Left cardiac atrium (tissue), 4 donors: Measurements from ENCODE around the gene CNGA2. TPM values are rescaled to one million over a fixed set of nuclear protein-coding genes. Genes with fewer than 3 reads are reported as not detected.

Experiments
- ATAC-seq, 2 donors: fragments of 200-7000 bp; cut with Tn5 transposase; one replicate each; pipeline ENCODE4 v1.9.1; 2020; ENCODE audit warnings: mild to moderate bottlenecking in 2 of 2, moderate library complexity in 2 of 2
- DNase-seq: peaks from one replicate; pipeline ENCODE4 v3.0.0-alpha.2; 2020
- intact Hi-C, 2 donors: fragments of 100-400 bp; cut with DNase I; formaldehyde crosslinking; loops; one replicate each; pipeline versions ENCODE4 v1.14.1 to v1.15.1; 2022 to 2023
- total RNA-seq, 2 donors: library from RNA; stranded (reverse); fragmentation: NEBNext Ultra II Directional; extraction: Animal tissue kit (Norgen Biotek cat#: 25700); gene quantifications; one replicate each; pipeline ENCODE4 v1.2.1, GENCODE V29; 2021
- donor health status: DM: no; HTN: yes; CAD: no.
- donor health status: DM: no; HTN: yes; CAD: no; lungs with severe emphysema.
- donor health status: DM: yes; HTN: yes; CAD: no.
- donor health status: Dilated cardiomyopathy.

Gene CNGA2
- total RNA-seq, 2 donors from 2014 or later: not detected

DNA sequence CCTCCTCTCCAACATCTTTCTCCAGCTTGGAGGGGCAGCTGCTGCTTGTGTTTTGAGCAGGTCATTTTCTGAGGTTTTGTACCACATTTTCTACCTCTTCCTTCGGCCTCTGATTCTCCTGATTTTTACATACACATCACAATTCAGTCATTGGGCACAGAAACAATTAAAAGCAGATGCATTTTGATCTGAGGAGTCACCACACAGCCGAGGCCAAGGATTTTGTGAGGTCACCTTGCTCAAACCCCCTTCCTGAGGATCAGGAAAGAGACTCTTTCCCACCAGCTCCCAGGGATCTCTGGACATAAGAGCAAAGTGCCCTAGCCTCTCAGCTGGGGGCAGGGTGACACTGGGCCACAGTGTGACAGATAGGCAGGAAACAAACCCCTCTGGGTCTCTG lies 24.1 kb upstream of the CNGA2 start:
- no peak for DNase-seq
- intact Hi-C loops: no loop called here
- ATAC-seq: no peak

GRCh38 chrX:151711154-151711553 lies 23.4 kb upstream of the CNGA2 start:
- intact Hi-C loops: no loop called here
- DNase-seq (no peak), ATAC-seq (no peak)

GRCh38 chrX:151711787-151712186 lies 22.8 kb upstream of the CNGA2 start:
- intact Hi-C loops: no loop called here
- ATAC-seq (peak; percentile 53 to 58), DNase-seq (no peak)

- DNase-seq (no peak), ATAC-seq (no peak)
- intact Hi-C loops: no loop called here
Measured at GRCh38 chrX:151712253-151712652, 22.3 kb upstream of the CNGA2 start.

DNA sequence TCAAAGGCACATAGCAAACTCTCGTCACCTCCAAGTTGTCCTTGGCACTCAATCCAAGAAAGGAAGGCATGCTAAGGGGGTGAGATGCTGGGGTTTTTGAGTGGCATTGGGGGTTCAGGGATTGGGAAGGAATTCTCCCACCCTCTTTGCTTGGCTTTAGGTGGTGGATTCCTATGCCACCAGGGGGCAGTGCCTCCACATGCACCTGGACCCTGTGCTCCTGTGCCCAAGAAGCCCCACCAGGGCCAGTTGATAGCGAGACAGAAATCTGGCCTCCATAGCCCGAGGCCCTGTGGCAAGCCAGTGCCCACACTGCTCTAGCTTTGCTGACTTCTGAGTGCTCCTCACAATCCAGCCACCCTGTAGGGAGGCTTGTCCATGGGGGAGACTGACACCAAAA lies 20.7 kb upstream of the CNGA2 start:
- intact Hi-C loops: no loop called here
- DNase-seq (no peak), ATAC-seq (no peak)

- intact Hi-C loops: no loop called here
- no peak for DNase-seq
- no peak for ATAC-seq
Measured at GRCh38 chrX:151714362-151714761, 20.2 kb upstream of the CNGA2 start.

DNA sequence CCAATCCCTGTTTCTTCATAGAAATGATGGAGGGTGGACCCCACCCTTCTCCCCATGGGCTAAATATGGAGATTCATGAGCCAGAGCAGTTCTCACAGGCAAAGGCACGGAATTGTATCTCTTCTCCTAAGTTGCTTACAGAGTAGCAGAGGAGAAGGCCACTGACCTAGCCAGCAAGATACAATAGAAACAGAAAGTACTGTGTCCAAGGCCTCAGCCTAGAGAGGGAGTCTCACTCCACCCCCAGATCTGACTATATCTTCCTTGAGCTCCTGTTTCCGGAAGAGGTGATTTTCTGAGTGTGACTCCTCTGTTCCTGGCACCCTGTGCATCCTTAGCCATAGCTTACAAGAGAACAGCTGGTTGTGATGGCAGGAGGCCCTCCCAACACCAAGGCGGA lies 18.8 kb upstream of the CNGA2 start, which contains the start of gene FATE1:
FATE1 (plus strand) TSS at position 284 of the 400 bp plus-strand sequence; CDS start at position 369, 85 bp downstream.
- ATAC-seq: no peak
- intact Hi-C loops: no loop called here
- no peak for DNase-seq

GRCh38 chrX:151722241-151722846 lies 12.2 kb upstream of the CNGA2 start:
- intact Hi-C loops: no loop called here
- DNase-seq (no peak), ATAC-seq (peak; percentile 51 to 70)

GRCh38 chrX:151723156-151723760 lies 11.3 kb upstream of the CNGA2 start:
- DNase-seq (no peak), ATAC-seq (peak in 1 of 2 donors; percentile 21)
- intact Hi-C loops: no loop called here

DNA sequence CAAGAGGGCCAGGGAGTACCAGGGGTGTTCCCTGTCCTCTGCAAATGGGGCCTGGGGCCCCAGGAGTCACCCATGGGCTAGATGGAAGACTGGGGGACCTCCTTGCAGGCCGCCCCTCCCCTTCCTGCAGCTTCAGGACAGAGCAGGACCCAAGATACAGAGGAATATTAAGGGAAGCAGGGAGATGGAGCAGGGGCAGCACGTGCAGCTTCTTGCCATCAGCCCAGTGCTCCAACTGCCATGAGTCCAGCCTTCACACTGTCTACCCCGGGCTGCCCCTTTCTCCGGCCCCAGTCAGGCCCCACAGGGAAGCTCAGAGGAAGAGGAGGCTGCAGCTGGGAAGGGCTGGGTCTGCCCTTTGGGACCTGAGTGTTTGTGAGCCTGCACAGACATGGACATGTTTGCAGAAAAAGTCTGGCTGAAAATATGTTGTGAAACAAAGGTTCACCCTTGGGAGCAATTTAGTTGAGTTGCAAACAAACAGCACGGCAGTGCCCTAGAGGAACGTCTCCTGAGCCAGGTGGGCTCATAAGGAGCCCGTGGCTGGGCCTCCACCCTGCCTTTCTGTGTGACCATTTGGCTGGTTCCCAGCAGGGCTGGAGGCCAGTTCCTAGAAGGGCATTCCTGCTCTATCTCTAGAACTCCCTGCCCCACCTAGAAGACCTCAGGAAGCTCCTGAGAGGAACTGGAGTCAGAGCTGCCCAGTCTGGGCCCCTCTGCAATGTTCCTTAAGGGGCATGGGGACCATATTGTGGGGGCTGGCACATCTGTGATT lies 9.8 kb upstream of the CNGA2 start:
- DNase-seq: no peak
- ATAC-seq: peak in 1 of 2 donors; percentile 3

DNA sequence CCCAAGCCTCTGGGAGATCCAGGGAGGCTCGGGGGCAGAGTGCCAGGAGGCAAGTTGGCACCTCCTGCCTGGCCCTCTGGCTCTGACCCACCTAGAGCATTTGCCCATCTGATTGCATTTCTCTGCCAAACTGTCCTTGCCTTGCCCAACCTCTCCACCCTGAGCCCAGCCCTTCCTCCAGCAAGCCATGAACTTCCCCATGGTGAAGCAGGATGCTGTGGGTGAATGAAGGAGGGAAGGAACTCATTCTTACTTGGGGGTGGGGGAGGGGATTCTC lies 9.3 kb upstream of the CNGA2 start:
- intact Hi-C loops: no loop called here
- DNase-seq (no peak), ATAC-seq (peak in 1 of 2 donors; percentile 39)

More for the DNA sequence above, 9.8 kb upstream of the CNGA2 start:
- intact Hi-C loops: no loop called here

- ATAC-seq (no peak), DNase-seq (no peak)
- intact Hi-C loops: no loop called here
Measured at GRCh38 chrX:151726751-151727150, 7.8 kb upstream of the CNGA2 start.

GRCh38 chrX:151727346-151727745 lies 7.2 kb upstream of the CNGA2 start:
- DNase-seq (no peak), ATAC-seq (no peak)
- intact Hi-C loops: no loop called here

- intact Hi-C loops: no loop called here
- DNase-seq (no peak), ATAC-seq (no peak)
Measured at GRCh38 chrX:151729056-151729725, 5.4 kb upstream of the CNGA2 start.

DNA sequence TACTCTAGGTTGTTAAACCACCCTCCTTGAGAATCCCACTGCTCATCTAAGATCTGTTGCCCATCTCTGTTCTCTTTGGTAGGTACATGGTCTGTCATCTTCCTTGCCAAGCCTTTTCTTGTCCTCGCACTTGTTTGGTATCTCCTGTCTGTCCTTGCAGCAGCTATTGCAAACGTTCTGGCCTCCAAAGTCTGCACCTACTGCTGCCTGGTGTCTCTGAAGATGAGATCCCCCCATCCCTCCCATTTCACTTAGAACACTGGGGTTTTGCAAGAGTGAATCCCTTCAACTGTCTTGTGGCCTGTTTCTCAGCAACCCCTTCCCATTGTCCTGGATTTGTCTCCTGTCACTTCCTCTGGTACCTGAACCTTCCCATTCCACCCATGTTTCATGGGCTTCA lies 673 bp downstream of the CNGA2 start:
- DNase-seq: no peak
- intact Hi-C loops: no loop called here
- no peak for ATAC-seq

DNA sequence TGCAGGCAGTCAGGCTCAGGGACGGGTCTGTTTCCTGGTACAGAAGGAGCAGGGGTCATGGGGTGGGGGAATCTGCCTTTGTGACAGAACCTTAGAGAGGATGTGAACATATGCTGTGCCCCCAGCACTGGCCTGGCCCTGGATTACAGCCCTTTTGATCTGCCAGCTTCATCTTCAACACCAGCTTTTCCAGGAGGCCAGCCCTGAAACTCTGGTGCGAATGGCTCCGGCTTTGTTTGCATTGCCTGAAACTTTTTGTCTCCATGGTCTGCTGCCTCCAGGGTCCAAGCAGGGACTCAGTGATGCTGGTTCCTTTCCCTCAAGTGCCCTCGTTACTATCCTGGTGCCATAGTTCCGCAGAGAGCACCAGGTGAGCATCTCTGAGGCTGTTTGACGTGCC lies 2.1 kb downstream of the CNGA2 start:
- intact Hi-C loops: no loop called here
- DNase-seq: no peak
- ATAC-seq: no peak

- DNase-seq: no peak
- ATAC-seq: no peak
- intact Hi-C loops: no loop called here
Measured at GRCh38 chrX:151737494-151737893, 2.9 kb downstream of the CNGA2 start.

- DNase-seq (no peak), ATAC-seq (no peak)
- intact Hi-C loops: no loop called here
Measured at GRCh38 chrX:151738751-151739150, 4.2 kb downstream of the CNGA2 start.

GRCh38 chrX:151741606-151742005 lies 7.1 kb downstream of the CNGA2 start:
- ATAC-seq (no peak), DNase-seq (no peak)
- intact Hi-C loops: no loop called here

DNA sequence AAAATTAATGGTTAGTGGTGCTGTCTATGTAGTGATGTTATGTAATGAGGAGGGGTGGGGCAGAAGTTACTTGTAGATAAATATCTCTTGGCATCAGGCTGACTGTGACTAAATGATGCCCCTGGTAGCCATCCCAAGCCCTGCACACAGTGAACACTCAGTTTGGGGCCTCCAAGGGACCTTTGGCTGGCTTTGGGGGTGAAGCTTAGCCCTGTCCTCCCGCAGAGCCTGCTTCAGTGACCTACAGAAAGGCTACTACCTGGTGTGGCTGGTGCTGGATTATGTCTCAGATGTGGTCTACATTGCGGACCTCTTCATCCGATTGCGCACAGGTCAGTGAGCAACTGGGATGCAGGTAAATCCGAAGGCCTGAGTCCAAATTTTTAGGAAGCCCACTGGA lies 7.8 kb downstream of the CNGA2 start:
- intact Hi-C loops: no loop called here

More for the DNA sequence above, 7.8 kb downstream of the CNGA2 start:
- DNase-seq (no peak), ATAC-seq (no peak)
